ENCODE data around the gene ZACN.

DNA sequence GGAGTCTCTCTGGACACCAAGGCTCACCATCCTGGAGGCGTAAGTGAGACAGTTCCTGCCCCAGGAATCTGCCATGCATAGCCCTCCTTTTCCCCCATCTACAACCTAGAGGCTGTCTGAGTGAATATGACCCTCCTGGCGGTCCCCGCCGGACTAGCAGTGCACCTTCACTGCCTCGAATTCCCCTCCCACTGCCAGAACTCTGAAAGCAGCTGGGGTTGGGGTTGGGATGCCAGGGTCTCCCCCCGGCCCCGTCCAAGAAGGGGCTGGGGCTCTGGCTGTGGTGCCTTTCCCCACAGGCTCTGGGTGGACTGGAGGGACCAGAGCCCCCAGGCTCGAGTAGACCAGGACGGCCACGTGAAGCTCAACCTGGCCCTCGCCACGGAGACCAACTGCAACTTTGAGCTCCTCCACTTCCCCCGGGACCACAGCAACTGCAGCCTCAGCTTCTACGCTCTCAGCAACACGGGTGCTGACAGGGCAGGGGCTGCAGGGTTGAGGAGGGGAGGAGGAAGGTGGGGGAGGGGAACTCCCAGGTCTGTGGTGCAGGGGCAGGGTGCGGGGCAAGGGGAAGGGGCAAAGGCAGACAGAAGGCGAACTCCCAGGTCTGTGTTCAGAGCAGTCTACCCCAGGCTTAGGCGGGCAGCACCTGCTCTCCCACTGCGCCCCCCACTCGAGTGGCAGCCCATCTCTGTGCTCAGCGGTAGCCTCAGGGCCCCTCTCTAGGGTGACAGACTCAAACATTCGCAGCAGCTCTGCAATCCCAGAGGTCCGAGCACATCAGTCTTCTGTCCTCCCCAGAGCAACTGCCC, 1.2 kb downstream of the ZACN start:
- TF ChIP-seq POLR2A (IDR thresholded peaks at IDR 0.05) (peak in 1 of 2 donors; percentile 9), CTCF (IDR thresholded peaks at IDR 0.05) (no peak)
